B cell (primary cell): ENCODE measurements around the gene LRRC25. TPM values are rescaled to one million over a fixed set of nuclear protein-coding genes. Genes with fewer than 3 reads are reported as not detected.

Source experiments
- ATAC-seq: fragments of 200-7000 bp; cut with Tn5 transposase; one replicate; pipeline ENCODE4 v1.10.0; 2021; ENCODE audit warnings: low read depth, mild to moderate bottlenecking, moderate number of reproducible peaks, moderate library complexity
- CTCF ChIA-PET: fragments of 350-600 bp; sonication (Branson Sonifier 250); formaldehyde crosslinking; loops from one replicate; lab custom pipeline; 2021; ENCODE audit warnings: antibody characterized with exemption, inconsistent platforms; lab: Charles Lee
- POLR2A ChIA-PET: fragments of 350-600 bp; sonication (Branson Sonifier 250); formaldehyde crosslinking; loops from one replicate; lab custom pipeline; 2021; ENCODE audit warnings: antibody characterized with exemption; lab: Charles Lee
- DNase-seq: peaks from one replicate; pipeline ENCODE4 v3.0.0; 2013
- H2AFZ ChIP-seq: 2 replicates; pipeline ENCODE4 v1.6.1; 2012; ENCODE audit warnings: mild to moderate bottlenecking, low read depth, low read length; ENCODE audit not compliant: insufficient read depth, poor library complexity, severe bottlenecking
- H3K27ac ChIP-seq, 2 donors: 1 replicate in 1 of 2; 2 replicates in 1 of 2; pipeline ENCODE4 v1.5.1; 2012 to 2013; ENCODE audit warnings: low read length in 2 of 2, mild to moderate bottlenecking in 2 of 2, moderate library complexity in 1 of 2
- H3K27me3 ChIP-seq, 4 experiments: fragments of 200-600 bp in 1 of 4; sonication (generic) in 1 of 4; replicated peaks in 1 of 4; 1 replicate in 2 of 4; 2 replicates in 2 of 4; pipeline versions ENCODE4 v1.6.1 to v1.7.0; 2013 to 2016; ENCODE audit warnings: low read length in 3 of 4, mild to moderate bottlenecking in 2 of 4, mixed read lengths in 1 of 4, moderate library complexity in 1 of 4; ENCODE audit not compliant: insufficient read depth in 4 of 4, control insufficient read depth in 3 of 4; ENCODE audit errors: control extremely low read depth in 1 of 4
- H3K36me3 ChIP-seq, 2 experiments: replicated peaks in 1 of 2; 1 replicate in 1 of 2; 2 replicates in 1 of 2; pipeline versions ENCODE4 v1.6.1 to v1.7.1; 2013; ENCODE audit warnings: low read length in 1 of 2; ENCODE audit not compliant: insufficient read depth in 2 of 2, control insufficient read depth in 1 of 2; ENCODE audit errors: control extremely low read depth in 1 of 2, extremely low read depth in 1 of 2
- H3K4me1 ChIP-seq, 2 donors: fragments of 200-600 bp in 1 of 2; sonication (generic) in 1 of 2; 1 replicate in 1 of 2; 2 replicates in 1 of 2; pipeline versions ENCODE4 v1.5.1 to v1.6.1; 2013 to 2017; ENCODE audit warnings: low read length in 2 of 2; ENCODE audit not compliant: control insufficient read depth in 2 of 2, insufficient read depth in 2 of 2
- H3K4me2 ChIP-seq: replicated peaks from 2 replicates; pipeline ENCODE3; 2012; ENCODE audit warnings: mild to moderate bottlenecking, low read depth, low read length; ENCODE audit not compliant: poor library complexity, severe bottlenecking
- H3K4me3 ChIP-seq, 5 experiments: fragments of 200-600 bp in 1 of 5; sonication (generic) in 1 of 5; 1 replicate in 3 of 5; 2 replicates in 2 of 5; pipeline versions ENCODE4 v1.5.1 to v1.7.0; 2011 to 2016; ENCODE audit warnings: low read length in 4 of 5, mild to moderate bottlenecking in 4 of 5, low read depth in 2 of 5, control low read depth in 1 of 5, moderate library complexity in 1 of 5; ENCODE audit not compliant: insufficient read depth in 1 of 5; ENCODE audit errors: control extremely low read depth in 1 of 5, extremely low read depth in 1 of 5
- H3K79me2 ChIP-seq: fragments of 200-600 bp; sonication (generic); one replicate; pipeline ENCODE4 v1.6.0; 2016; ENCODE audit warnings: low read length; ENCODE audit not compliant: control insufficient read depth, insufficient read depth
- H3K9ac ChIP-seq: fragments of 200-600 bp; sonication (generic); 2 replicates; pipeline ENCODE4 v1.6.1; 2017; ENCODE audit warnings: mild to moderate bottlenecking, low read length, moderate library complexity
- H3K9me3 ChIP-seq, 3 donors: one replicate each; pipeline versions ENCODE4 v1.6.1 to v1.7.1; 2013; ENCODE audit warnings: low read length in 2 of 3; ENCODE audit not compliant: control insufficient read depth in 2 of 3, insufficient read depth in 1 of 3; ENCODE audit errors: control extremely low read depth in 1 of 3
- H4K20me1 ChIP-seq: 2 replicates; pipeline ENCODE4 v1.6.0; 2012; ENCODE audit warnings: mild to moderate bottlenecking, low read length; ENCODE audit not compliant: insufficient read depth, control insufficient read depth, poor library complexity, severe bottlenecking
- H3K27ac Mint-ChIP-seq: one replicate; pipeline ENCODE4 v1.8.0; 2021; ENCODE audit warnings: mixed read lengths
- H3K27me3 Mint-ChIP-seq: one replicate; pipeline ENCODE4 v1.8.0; 2021; ENCODE audit warnings: mixed read lengths
- H3K4me1 Mint-ChIP-seq: one replicate; pipeline ENCODE4 v1.8.0; 2021; ENCODE audit warnings: mixed read lengths
- H3K4me3 Mint-ChIP-seq: one replicate; pipeline ENCODE4 v1.8.0; 2021; ENCODE audit warnings: mixed read lengths
- H3K9me3 Mint-ChIP-seq: one replicate; pipeline ENCODE4 v1.8.0; 2022; ENCODE audit warnings: mixed read lengths; ENCODE audit not compliant: insufficient read depth
- CTCF ChIP-seq: fragments of 200-600 bp; IDR thresholded peaks from one replicate; pipeline ENCODE4 v1.8.0; 2022; ENCODE audit warnings: antibody characterized with exemption, mild to moderate bottlenecking
- EZH2 ChIP-seq: IDR thresholded peaks from 2 replicates; pipeline ENCODE4 v1.6.1; 2012; ENCODE audit warnings: borderline replicate concordance, low read depth, mild to moderate bottlenecking, moderate library complexity, low read length; ENCODE audit not compliant: insufficient read depth, poor library complexity, severe bottlenecking
- WGBS: methylation state at CpG from one replicate; pipeline ENCODE4 v1.1.5; 2013; ENCODE audit warnings: missing lambda C conversion rate; ENCODE audit not compliant: insufficient coverage; 5-methylcytosine and 5-hydroxymethylcytosine counted together
- intact Hi-C: fragments of 100-400 bp; cut with micrococcal nuclease; formaldehyde crosslinking; loops from one replicate; pipeline ENCODE4 v1.10.0; 2022
- polyA plus RNA-seq: library from polyadenylated mRNA; depleted of rRNA; stranded (reverse); fragments of >200 nt; gene quantifications from 2 replicates; pipeline ENCODE4 v1.2.3, GENCODE V29; 2012
- total RNA-seq, 2 donors: library from RNA; stranded (reverse); fragments of 120-200 nt in 1 of 2; gene quantifications; 1 replicate in 1 of 2; 2 replicates in 1 of 2; pipeline versions ENCODE4 v1.2.3 to v1.2.4, GENCODE V29; 2013 to 2022

LRRC25 gene
- total and polyA plus RNA-seq, 2 donors (not counting 1 experiment from before 2014, with no cell fraction given): 2.4 to 5.7 TPM

- no peak overlapping the region for H3K27ac Mint-ChIP-seq
- CTCF ChIA-PET: interaction anchor here (1.8 kb wide), 2 partner anchors 35 to 57 kb away, joined by 4 read pairs; no protein-coding TSS in a partner anchor
- no peak overlapping the region for H3K4me2 ChIP-seq
These were observed 43.9 kb downstream of the LRRC25 start for GRCh38 chr19:18353378-18354005.

More at GRCh38 chr19:18353378-18354005, 43.9 kb downstream of the LRRC25 start:
- no peak for DNase-seq
- Histone ChIP-seq H3K4me3 (no peak overlapping the region), H3K27ac (no peak overlapping the region), H3K9ac (no peak overlapping the region), H3K36me3 (peaks cover 0 to 12% of the 10 kb centered on the region in 2 experiments), H4K20me1 (peaks cover 7% of the 10 kb centered on the region), H3K79me2 (no peaks in the 10 kb centered on the region), H3K4me1 (no peaks in the 10 kb centered on the region), H3K27me3 (no peaks in the 10 kb centered on the region), H2AFZ (no peak overlapping the region), H3K9me3 (peaks cover 0 to 7% (median 0%) of the 10 kb centered on the region in 3 donors)
- intact Hi-C loops: no loop called here
- 94% methylated on average over 3 of the region's 8 CpGs for WGBS
- POLR2A ChIA-PET: interaction anchor here (0.6 to 0.7 kb wide), 2 partner anchors 172 to 287 kb away, joined by 3 to 4 read pairs; no protein-coding TSS in a partner anchor
- Mint-ChIP-seq H3K4me1 (no peaks in the 10 kb centered on the region), H3K4me3 (no peak overlapping the region), H3K27me3 (no peaks in the 10 kb centered on the region), H3K9me3 (no peaks in the 10 kb centered on the region)
- ATAC-seq: no peak
- TF ChIP-seq EZH2: no peak
- TF ChIP-seq CTCF: no peak
